Lower leg skin (tissue), 4 donors: ENCODE data around the gene PLEKHB2. TPM values are rescaled to one million over a fixed set of nuclear protein-coding genes. Genes with fewer than 3 reads are reported as not detected.
"Not testable (repeated sequence)": the region's sequence is repeated elsewhere in the genome, so short reads cannot be mapped to it uniquely, and the experiment has no call there.

Experiments
- DNase-seq, 2 donors: peaks; one replicate each; pipeline ENCODE4 v3.0.0-alpha.2; 2019; ENCODE audit warnings: low spot score in 2 of 2
- H3K4me3 ChIP-seq: fragments of 200-600 bp; sonication (generic); 2 replicates; pipeline ENCODE4 v1.5.1; 2017; ENCODE audit warnings: mild to moderate bottlenecking, low read depth; ENCODE audit not compliant: poor library complexity, severe bottlenecking
- CTCF ChIP-seq, 3 donors: fragments of 450-650 bp; IDR thresholded peaks; one replicate each; pipeline ENCODE4 v1.5.1; 2016; ENCODE audit warnings: antibody characterized with exemption in 3 of 3, mild to moderate bottlenecking in 3 of 3, moderate library complexity in 2 of 3
- POLR2A ChIP-seq, 2 donors: fragments of 450-650 bp; IDR thresholded peaks; one replicate each; pipeline ENCODE4 v1.6.1; 2016 to 2017; ENCODE audit warnings: antibody characterized with exemption in 2 of 2, mild to moderate bottlenecking in 1 of 2, moderate library complexity in 1 of 2
- WGBS, 2 donors: methylation state at CpG; one replicate each; pipeline ENCODE4 v1.1.5; 2018; 5-methylcytosine and 5-hydroxymethylcytosine counted together
- intact Hi-C: fragments of 100-400 bp; cut with DNase I; formaldehyde crosslinking; loops from one replicate; pipeline ENCODE4 v1.15.0; 2023; ENCODE audit warnings: low total_unique reads
- total RNA-seq, 4 donors: library from RNA; depleted of rRNA; stranded (reverse); fragments of >200 nt; gene quantifications; one replicate each; pipeline ENCODE4 v1.1.0, GENCODE V29; 2016

Gene PLEKHB2
- total RNA-seq, 4 donors from 2014 or later = 39.8 to 58.3 (median 45.6) TPM

- no peak for DNase-seq
- intact Hi-C loops = no loop called here
- 92 to 93% methylated on average over 11 of the region's 11 CpGs for WGBS, 2 donors
- TF ChIP-seq POLR2A (IDR thresholded peaks at IDR 0.05) (no peak), CTCF (IDR thresholded peaks at IDR 0.05) (no peak)
- no peak overlapping the region for H3K4me3 ChIP-seq
These were observed 41.4 kb upstream of the PLEKHB2 start for GRCh38 chr2:131063501-131064283.

- DNase-seq = no peak
- H3K4me3 ChIP-seq = no peak overlapping the region
- WGBS, 2 donors = 81 to 83% methylated on average over 14 of the region's 14 CpGs
- TF ChIP-seq POLR2A (IDR thresholded peaks at IDR 0.05) = no peak
- no peak for TF ChIP-seq CTCF (IDR thresholded peaks at IDR 0.05)
- intact Hi-C loops = no loop called here
These were observed 40.3 kb upstream of the PLEKHB2 start for GRCh38 chr2:131064589-131065512.

- DNase-seq = no peak
- 19 to 29% methylated on average over 2 of the region's 2 CpGs for WGBS, 2 donors
- TF ChIP-seq POLR2A (IDR thresholded peaks at IDR 0.05) = no peak
- TF ChIP-seq CTCF (IDR thresholded peaks at IDR 0.05) = no peak
- intact Hi-C loops = no loop called here
- H3K4me3 ChIP-seq = no peak overlapping the region
These were observed 37.5 kb upstream of the PLEKHB2 start for GRCh38 chr2:131067465-131068125.

- H3K4me3 ChIP-seq, intact Hi-C loops, DNase-seq: not testable (repeated sequence)
- WGBS, 2 donors = 90 to 96% methylated on average over 6 of the region's 6 CpGs
These were observed 37.0 kb upstream of the PLEKHB2 start for GRCh38 chr2:131068172-131068571.

GRCh38 chr2:131075578-131075977 is 29.6 kb upstream of the PLEKHB2 start:
- intact Hi-C loops = loop anchor here (10.0 kb wide), 1 partner anchor 731 kb away; the partner anchor contains the start of gene IMP4

GRCh38 chr2:131076707-131077106 is 28.4 kb upstream of the PLEKHB2 start:
- no peak for DNase-seq
- intact Hi-C loops = loop anchor here (10.0 kb wide), 1 partner anchor 732 kb away; the partner anchor contains the start of gene IMP4
- TF ChIP-seq POLR2A (IDR thresholded peaks at IDR 0.05) (no peak), CTCF (IDR thresholded peaks at IDR 0.05) (no peak)
- H3K4me3 ChIP-seq = no peak overlapping the region
- whole genome bisulfite sequencing, 2 donors = 89 to 91% methylated on average over 5 of the region's 5 CpGs

More at GRCh38 chr2:131075578-131075977, 29.6 kb upstream of the PLEKHB2 start:
- WGBS, 2 donors = 96% methylated on average over 15 of the region's 15 CpGs
- not testable (repeated sequence) for DNase-seq, H3K4me3 ChIP-seq
